Stimulated activated CD4-positive, alpha-beta T cell treated with anti-CD3 and anti-CD28 coated beads, Interleukin-1b, Interleukin-23, amount 100 ng/mL, for 1 hour (primary cell): ENCODE results near the gene AIF1L.
A peak's percentile ranks its signal among the peaks of the same experiment; 100 is the strongest.
"Not testable (repeated sequence)": the region's sequence is repeated elsewhere in the genome, so short reads cannot be mapped to it uniquely, and the experiment has no call there.

ENCODE experiments used
- DNase-seq, 2 donors: peaks; one replicate each; pipeline ENCODE4 v3.0.0-alpha.2; 2020; ENCODE audit warnings: low read depth in 2 of 2

The AIF1L gene

GRCh38 chr9:131121346-131121745 lies 25.0 kb downstream of the AIF1L start:
- DNase-seq, result no peak

- no peak for DNase-seq
Observed at GRCh38 chr9:131122158-131122557, 25.8 kb downstream of the AIF1L start.

GRCh38 chr9:131125038-131125287 lies 28.6 kb downstream of the AIF1L start:
- no peak for DNase-seq

- DNase-seq, result peak; percentile 94 to 100
Observed at GRCh38 chr9:131125288-131126058, 29.1 kb downstream of the AIF1L start, which contains the start of gene NUP214. Gene NUP214, plus strand, starts transcription at chr9:131125586. Its CDS starts 119 bp downstream, at chr9:131125705.

GRCh38 chr9:131126059-131126426 lies 29.7 kb downstream of the AIF1L start:
- DNase-seq, result no peak

GRCh38 chr9:131129183-131129582 lies 32.9 kb downstream of the AIF1L start:
- no peak for DNase-seq

GRCh38 chr9:131138676-131139075 lies 42.3 kb downstream of the AIF1L start:
- DNase-seq, result no peak

GRCh38 chr9:131140112-131140511 lies 43.8 kb downstream of the AIF1L start:
- no peak for DNase-seq

- no peak for DNase-seq
Observed at GRCh38 chr9:131140550-131140949, 44.2 kb downstream of the AIF1L start.

GRCh38 chr9:131142160-131142559 lies 45.8 kb downstream of the AIF1L start:
- no peak for DNase-seq

- no peak for DNase-seq
Observed at GRCh38 chr9:131144201-131144600, 47.9 kb downstream of the AIF1L start.

- no peak for DNase-seq
Observed at GRCh38 chr9:131145245-131145644, 48.9 kb downstream of the AIF1L start.

GRCh38 chr9:131146186-131146585 lies 49.9 kb downstream of the AIF1L start:
- no peak for DNase-seq

GRCh38 chr9:131148276-131148675 lies 51.9 kb downstream of the AIF1L start:
- no peak for DNase-seq

- DNase-seq, result no peak
Observed at GRCh38 chr9:131148966-131149687, 52.8 kb downstream of the AIF1L start.

GRCh38 chr9:131149688-131150053 lies 53.3 kb downstream of the AIF1L start:
- DNase-seq, result no peak

- DNase-seq, result no peak
Observed at GRCh38 chr9:131153595-131153994, 57.3 kb downstream of the AIF1L start.

- not testable (repeated sequence) for DNase-seq
Observed at GRCh38 chr9:131158673-131159072, 62.3 kb downstream of the AIF1L start.

- no peak for DNase-seq
Observed at GRCh38 chr9:131160416-131161112, 64.2 kb downstream of the AIF1L start.

- no peak for DNase-seq
Observed at GRCh38 chr9:131161585-131161984, 65.3 kb downstream of the AIF1L start.

GRCh38 chr9:131162886-131163285 lies 66.6 kb downstream of the AIF1L start:
- no peak for DNase-seq

GRCh38 chr9:131165523-131165922 lies 69.2 kb downstream of the AIF1L start:
- DNase-seq, result no peak

- no peak for DNase-seq
Observed at GRCh38 chr9:131167146-131167692, 70.9 kb downstream of the AIF1L start.
